NCI-H446 (cell line): Measurements from ENCODE around the gene POU5F1.

Experiments
- DNase-seq, 2 experiments: peaks; one replicate each; lab custom pipeline; 2025; lab: John Stamatoyannopoulos, UW

POU5F1 gene

DNA sequence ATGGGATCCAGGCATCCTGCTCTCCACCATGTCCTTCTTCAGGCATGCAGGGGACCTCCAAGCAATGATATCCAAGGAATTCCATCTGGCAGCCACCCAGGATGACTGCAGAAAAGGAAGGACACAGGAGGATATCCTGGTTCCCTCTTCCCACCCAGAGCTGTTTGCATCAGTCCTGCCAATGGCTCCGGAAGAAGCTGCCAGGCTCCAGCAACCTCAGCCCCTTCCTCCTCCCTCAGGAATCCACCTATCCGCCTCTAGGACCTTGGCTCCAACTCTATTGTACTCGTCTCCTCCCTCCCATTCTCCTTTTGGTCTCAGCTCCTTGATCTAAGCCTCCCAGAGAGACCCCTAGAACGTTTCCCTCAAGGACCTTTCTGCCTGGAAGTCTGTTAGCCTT is 30.9 kb downstream of the POU5F1 start:
- DNase-seq = no peak

DNA sequence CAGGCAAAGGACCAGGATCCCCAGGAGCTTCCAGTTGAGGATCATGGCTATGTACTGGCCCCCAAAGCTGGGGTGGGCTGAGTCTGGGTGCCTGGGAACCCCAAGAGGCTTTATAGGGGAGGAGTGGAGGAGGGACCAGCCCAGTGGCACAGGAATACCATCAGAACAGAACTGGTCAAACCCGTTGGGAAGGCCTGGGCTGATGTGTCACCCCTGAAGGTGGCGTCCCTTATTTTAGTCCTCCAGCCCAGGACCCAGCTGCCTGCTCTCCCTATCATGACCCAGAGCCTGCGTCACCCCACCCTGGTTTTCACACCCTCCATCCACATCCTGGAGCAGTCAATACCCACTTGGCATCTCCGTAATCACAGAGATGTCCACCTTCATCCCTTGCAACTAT is 31.5 kb downstream of the POU5F1 start, which contains the start of gene PSORS1C2:
PSORS1C2 (minus strand) TSS at position 85 of the 400 bp plus-strand sequence; CDS start at position 45, 40 bp downstream.
- no peak for DNase-seq

- DNase-seq = no peak
Observed at GRCh38 chr6:31135710-31136109, 34.8 kb downstream of the POU5F1 start.

- DNase-seq = no peak
Observed at GRCh38 chr6:31132806-31133205, 37.7 kb downstream of the POU5F1 start.

DNA sequence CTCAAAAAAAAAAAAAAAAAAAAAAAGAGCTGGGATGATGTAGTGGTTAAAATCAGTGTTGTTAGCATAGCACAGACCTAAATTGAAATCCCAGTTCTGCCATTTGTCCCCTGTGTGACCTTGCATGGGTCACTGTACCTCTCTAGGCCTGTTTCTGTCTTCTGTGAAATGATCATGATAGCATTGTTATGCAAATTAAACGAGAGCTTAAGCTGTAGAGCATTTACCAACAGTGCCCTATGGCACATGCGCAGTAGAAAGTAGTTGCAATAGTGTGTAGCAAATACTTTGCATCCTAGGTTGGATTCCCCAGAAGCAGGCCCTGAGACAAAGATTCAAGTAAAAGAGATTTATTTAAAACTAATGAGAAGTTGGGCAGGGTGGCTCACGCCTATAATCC is 38.9 kb downstream of the POU5F1 start:
- no peak for DNase-seq

GRCh38 chr6:31130751-31131150 is 39.7 kb downstream of the POU5F1 start:
- DNase-seq = no peak

DNA sequence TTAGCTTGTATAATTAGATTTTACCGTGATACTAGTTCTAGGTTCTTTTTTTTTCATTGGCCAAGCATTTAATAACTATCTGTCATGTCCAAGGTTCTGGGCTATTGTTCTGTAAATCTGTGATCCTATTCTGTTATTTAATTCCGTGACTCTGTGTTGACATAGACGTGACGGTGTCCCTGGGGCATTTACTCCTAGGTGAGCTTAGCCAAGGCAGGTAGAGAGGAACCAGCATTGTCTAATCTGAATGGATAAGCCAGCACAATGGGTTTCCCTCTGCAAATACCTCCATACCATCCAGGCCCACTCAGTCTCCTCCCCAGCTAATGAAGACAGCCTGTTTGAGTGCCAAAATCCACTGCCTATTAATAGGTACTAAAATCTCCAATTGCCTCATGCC is 41.4 kb downstream of the POU5F1 start:
- DNase-seq = no peak

- peak in 1 of 2 experiments; percentile 49 for DNase-seq
Observed at GRCh38 chr6:31128093-31128676, 42.3 kb downstream of the POU5F1 start.

- no peak for DNase-seq
Observed at GRCh38 chr6:31126396-31127175, 43.9 kb downstream of the POU5F1 start.

DNA sequence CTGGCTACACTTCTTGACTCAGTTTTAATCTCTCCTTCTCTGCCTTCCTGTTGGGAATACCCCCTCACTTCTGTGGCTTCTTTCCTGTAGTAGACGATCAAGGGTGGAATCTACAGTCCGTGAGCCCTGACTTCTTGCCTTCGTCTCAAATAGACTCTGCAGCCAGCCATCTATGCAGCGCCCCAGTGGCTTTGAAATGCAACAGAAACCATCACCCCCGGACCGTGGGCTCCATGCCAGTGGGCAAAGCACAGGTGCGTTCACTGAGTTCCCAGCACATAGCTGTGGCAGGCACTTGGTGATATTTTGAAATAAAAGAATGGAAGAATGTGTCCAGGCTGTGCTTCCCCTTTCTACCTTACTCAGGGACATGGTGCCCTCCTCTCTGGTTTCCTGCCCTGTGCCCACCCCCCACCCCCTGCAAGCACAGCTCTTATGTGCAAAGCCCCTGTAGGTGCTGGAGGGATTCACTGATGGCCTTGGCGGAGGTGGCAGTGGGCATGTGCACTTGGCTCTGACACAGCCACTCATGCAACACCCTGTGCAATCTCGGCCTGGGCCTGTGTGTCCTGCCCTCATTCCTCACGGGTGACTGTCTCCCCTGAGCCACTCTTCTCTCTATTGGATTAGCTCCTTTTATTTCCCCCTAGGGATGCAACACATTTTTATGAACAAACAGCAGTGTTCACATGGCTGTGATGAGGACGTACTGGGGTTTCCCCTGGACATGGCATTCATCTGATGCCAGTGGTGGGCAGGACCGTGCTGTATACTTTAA is 44.7 kb downstream of the POU5F1 start:
- no peak for DNase-seq

DNA sequence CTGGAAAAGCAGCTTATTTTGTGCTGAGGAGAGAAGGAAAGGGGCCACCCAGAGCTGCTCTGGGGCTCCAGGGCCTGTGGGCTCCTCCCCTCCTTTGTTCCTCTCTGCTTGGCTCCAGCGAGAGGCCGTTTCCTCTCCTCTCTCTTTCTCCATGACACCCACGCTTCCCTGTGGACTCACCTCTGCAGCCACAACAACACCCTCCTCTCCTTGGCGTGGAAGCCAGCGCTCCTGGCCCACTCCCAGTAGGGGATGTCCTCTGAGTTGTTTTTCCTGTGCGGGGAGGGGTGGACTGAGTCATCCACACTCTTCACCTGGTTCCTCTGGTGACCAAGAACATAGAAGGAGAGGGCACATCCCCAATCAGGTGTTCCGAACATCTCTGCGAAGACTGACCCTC is 45.3 kb downstream of the POU5F1 start:
- no peak for DNase-seq

GRCh38 chr6:31122791-31123706 is 47.4 kb downstream of the POU5F1 start:
- DNase-seq = no peak

DNA sequence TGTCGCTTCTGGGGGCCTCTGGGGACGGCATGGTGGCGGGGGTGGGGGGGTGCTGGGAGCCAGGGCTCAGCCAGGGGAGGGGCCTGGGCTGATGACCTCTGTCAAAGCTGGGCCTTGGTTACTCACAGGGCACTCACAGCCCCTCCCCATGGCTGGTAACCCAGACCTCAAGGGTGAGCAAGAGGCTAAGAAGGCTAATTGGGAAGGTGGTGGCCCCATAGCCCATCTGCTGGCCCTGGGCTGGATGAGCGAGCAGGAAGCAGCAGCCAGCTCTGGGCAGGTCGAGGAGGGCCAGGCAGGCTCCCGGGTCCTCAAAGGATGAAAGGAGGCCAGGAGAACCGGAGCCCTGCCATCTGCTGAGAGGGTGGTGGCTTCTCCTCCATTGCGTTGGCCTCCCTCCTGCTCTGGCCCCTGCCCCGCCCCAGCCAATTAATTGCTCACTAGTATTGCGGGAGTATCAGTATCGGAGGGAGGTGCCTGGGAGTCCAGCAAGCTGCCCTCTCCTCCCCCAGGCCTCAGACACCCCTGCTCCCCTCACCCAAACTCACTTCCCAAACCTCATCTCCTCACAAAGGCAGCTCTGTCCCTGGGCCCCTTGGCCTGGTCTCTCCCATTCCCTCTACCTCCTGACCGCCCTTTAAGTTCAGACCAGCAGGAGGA is 49.2 kb downstream of the POU5F1 start:
- DNase-seq = no peak

DNA sequence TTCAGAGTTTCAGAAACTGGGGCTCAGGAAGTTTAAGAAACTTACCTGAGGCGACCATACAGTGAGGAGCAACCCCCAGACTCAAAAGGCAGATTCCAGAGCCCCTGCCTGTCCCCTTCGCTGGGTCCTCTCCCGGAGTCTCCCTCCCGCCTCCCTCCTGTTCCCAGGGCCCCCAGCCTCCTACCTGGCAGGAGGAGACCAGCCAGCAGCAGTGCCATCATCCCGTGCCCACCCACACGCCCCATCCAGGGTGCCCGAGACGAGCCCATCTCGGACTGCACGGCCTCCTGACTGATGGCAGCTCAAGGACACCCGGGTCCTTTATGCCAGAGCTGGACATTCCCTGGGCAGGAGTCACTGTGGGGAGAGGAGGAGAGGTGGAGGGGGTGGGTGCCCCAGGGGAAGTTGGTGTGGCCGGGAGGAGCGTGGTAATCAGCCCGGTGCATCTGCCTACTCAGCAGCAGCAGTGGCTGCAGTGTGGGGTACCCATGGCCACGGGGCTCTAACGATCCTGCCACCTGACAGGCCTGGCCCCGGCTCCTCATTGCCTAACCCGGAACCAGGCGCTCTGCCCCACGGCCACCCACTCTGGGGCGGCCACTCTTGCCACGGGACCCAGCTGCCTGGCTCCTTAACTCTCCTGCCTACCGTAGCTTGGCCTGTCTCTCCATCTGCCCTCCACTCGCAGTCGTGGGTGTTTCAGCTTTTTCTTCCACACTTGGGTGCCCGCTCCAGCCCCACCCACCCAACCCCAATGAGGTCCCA is 50.1 kb downstream of the POU5F1 start, which contains the start of gene CDSN:
CDSN (minus strand) TSS at position 296 of the 765 bp plus-strand sequence; CDS start at position 269, 27 bp downstream.
- DNase-seq = no peak

GRCh38 chr6:31118178-31118577 is 52.3 kb downstream of the POU5F1 start:
- no peak for DNase-seq

DNA sequence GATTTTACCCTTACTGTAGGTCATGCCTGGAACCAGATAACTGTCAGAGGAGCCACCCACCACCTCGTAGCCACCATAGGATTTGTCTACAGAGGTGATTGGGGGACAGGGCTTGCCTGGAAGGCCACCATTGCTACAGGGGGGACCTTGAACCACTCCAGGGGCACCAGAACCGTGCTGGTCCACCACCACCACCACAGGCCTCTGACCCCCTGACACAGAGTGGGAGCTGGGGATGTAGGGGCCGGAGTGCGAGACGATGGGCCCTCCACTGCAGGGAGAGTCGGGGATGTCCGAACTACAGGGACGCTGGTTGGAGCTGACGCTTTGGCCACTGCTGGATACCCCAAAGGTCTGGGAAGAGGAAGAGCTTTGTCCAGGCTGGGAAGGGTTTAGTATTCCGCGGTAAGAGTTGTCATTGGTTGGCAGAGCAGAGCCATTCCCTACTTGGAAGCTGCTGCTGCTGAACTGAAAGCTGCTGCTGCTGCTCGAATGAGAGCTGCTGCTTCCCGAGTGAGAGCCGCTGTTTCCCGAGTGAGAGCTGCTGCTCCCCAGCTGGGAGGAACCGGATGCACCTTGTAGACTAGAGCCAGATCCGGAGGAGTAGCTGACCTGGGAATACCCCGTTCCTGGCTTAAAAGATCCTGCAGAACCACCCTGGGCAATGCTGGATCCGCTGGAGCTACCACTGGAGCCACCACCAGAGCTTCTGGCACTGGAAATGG is 53.7 kb downstream of the POU5F1 start:
- DNase-seq = no peak

GRCh38 chr6:31115941-31116560 is 54.4 kb downstream of the POU5F1 start:
- no peak for DNase-seq

DNA sequence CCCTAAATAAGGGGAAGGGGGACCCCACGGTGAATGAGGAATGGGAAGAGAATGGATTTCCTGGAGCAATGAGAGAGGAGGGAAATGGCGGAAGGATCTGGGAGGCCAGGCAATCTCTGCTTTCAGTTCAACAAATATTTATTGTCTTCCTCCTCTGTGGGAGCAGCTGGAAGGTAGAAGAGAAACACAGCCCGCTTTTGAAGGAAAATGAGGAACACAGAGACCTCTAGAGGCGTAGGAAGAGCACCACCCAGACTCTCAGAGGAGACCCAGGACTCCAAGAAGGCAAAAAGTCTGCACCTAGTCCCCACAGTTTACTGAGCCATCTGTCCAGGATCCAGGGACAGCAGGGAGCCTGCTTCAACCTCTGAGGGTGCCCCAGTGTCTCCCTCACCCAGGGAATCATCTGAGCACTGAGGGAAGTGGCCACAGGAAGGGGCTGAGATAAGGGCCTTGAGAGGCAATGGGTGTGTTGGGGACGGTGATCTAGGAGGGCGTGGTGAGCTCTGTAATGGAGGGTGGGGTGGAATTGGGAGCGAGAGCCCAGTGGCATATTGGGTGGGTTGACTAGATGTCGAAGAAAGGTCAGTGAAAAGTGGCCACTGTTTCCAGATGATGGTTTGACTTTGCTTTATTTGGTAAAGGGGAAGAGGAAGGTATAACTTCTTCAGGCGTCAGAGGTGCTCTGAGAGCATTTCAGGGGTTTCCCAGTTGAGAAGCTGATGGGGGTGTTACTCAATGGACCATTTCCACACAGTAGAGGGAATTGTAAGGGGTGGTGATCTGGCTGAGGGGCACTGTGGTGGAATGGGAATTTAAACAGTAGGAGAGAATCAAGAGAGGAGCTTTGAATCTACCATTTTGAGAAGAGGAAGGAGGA is 55.3 kb downstream of the POU5F1 start:
- no peak for DNase-seq
